ENCODE results near the gene NDUFB3.
"Not testable (repeated sequence)": the region's sequence is repeated elsewhere in the genome, so short reads cannot be mapped to it uniquely, and the experiment has no call there.

NDUFB3 gene

GRCh38 chr2:201090574-201090973, 18.8 kb downstream of the NDUFB3 start:
- DNase-seq (ENCODE audit: low read depth in 2 of 2): no peak

GRCh38 chr2:201093573-201093972, 21.8 kb downstream of the NDUFB3 start:
- DNase-seq (ENCODE audit: low read depth in 2 of 2): no peak

GRCh38 chr2:201100497-201100896, 28.7 kb downstream of the NDUFB3 start:
- DNase-seq (ENCODE audit: low read depth in 2 of 2): no peak

- no peak for DNase-seq (ENCODE audit: low read depth in 2 of 2)
Measured at GRCh38 chr2:201105759-201106158, 34.0 kb downstream of the NDUFB3 start.

GRCh38 chr2:201107624-201108023, 35.8 kb downstream of the NDUFB3 start:
- no peak for DNase-seq (ENCODE audit: low read depth in 2 of 2)

- DNase-seq (ENCODE audit: low read depth in 2 of 2): no peak
Measured at GRCh38 chr2:201108341-201108740, 36.5 kb downstream of the NDUFB3 start.

- no peak for DNase-seq (ENCODE audit: low read depth in 2 of 2)
Measured at GRCh38 chr2:201109186-201109585, 37.4 kb downstream of the NDUFB3 start.

GRCh38 chr2:201110615-201111014, 38.8 kb downstream of the NDUFB3 start:
- DNase-seq (ENCODE audit: low read depth in 2 of 2): no peak

GRCh38 chr2:201111096-201111495, 39.3 kb downstream of the NDUFB3 start:
- DNase-seq (ENCODE audit: low read depth in 2 of 2): no peak

GRCh38 chr2:201114350-201114749, 42.5 kb downstream of the NDUFB3 start:
- DNase-seq (ENCODE audit: low read depth in 2 of 2): no peak

- DNase-seq (ENCODE audit: low read depth in 2 of 2): no peak
Measured at GRCh38 chr2:201114846-201115245, 43.0 kb downstream of the NDUFB3 start.

GRCh38 chr2:201116115-201116958, 44.5 kb downstream of the NDUFB3 start, which contains the start of gene CFLAR:
CFLAR (plus strand) TSS chr2:201116164; CDS start chr2:201129866, 13,702 bp downstream.
- peak; percentile 65 to 78 for DNase-seq (ENCODE audit: low read depth in 2 of 2)

- no peak for DNase-seq (ENCODE audit: low read depth in 2 of 2)
Measured at GRCh38 chr2:201116959-201117734, 45.3 kb downstream of the NDUFB3 start.

GRCh38 chr2:201117735-201118094, 45.9 kb downstream of the NDUFB3 start:
- not testable (repeated sequence) for DNase-seq (ENCODE audit: low read depth in 2 of 2)

- peak; percentile 67 to 86 for DNase-seq (ENCODE audit: low read depth in 2 of 2)
Measured at GRCh38 chr2:201118121-201118960, 46.5 kb downstream of the NDUFB3 start.

- DNase-seq (ENCODE audit: low read depth in 2 of 2): no peak
Measured at GRCh38 chr2:201118961-201119854, 47.4 kb downstream of the NDUFB3 start.

- no peak for DNase-seq (ENCODE audit: low read depth in 2 of 2)
Measured at GRCh38 chr2:201122276-201122675, 50.5 kb downstream of the NDUFB3 start.

GRCh38 chr2:201126308-201127151, 54.7 kb downstream of the NDUFB3 start:
- no peak for DNase-seq (ENCODE audit: low read depth in 2 of 2)

GRCh38 chr2:201127152-201127511, 55.3 kb downstream of the NDUFB3 start:
- DNase-seq (ENCODE audit: low read depth in 2 of 2): no peak

GRCh38 chr2:201127570-201127969, 55.8 kb downstream of the NDUFB3 start:
- DNase-seq (ENCODE audit: low read depth in 2 of 2): peak in 1 of 2 experiments; percentile 43
